ENCODE results near the gene OR9Q1.

- TF ChIP-seq CTCF (conservative IDR thresholded peaks at IDR 0.05; ENCODE audit: low read length) (no peak), EZH2phosphoT487 (IDR thresholded peaks at IDR 0.05; ENCODE audit: borderline replicate concordance) (no peak)
Measured at GRCh38 chr11:58003591-58003990, 20.1 kb upstream of the OR9Q1 start.

All from Loucy (cell line).